ENCODE results near the gene CTNS.

GRCh38 chr17:3656353-3656752 is 19.8 kb downstream of the CTNS start:
- TF ChIP-seq, protein P1, sequence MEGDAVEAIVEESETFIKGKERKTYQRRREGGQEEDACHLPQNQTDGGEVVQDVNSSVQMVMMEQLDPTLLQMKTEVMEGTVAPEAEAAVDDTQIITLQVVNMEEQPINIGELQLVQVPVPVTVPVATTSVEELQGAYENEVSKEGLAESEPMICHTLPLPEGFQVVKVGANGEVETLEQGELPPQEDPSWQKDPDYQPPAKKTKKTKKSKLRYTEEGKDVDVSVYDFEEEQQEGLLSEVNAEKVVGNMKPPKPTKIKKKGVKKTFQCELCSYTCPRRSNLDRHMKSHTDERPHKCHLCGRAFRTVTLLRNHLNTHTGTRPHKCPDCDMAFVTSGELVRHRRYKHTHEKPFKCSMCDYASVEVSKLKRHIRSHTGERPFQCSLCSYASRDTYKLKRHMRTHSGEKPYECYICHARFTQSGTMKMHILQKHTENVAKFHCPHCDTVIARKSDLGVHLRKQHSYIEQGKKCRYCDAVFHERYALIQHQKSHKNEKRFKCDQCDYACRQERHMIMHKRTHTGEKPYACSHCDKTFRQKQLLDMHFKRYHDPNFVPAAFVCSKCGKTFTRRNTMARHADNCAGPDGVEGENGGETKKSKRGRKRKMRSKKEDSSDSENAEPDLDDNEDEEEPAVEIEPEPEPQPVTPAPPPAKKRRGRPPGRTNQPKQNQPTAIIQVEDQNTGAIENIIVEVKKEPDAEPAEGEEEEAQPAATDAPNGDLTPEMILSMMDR (conservative IDR thresholded peaks at IDR 0.05 in 1 of 2, IDR thresholded peaks at IDR 0.05 in 1 of 2; ENCODE audit: extremely low read depth in 1 of 2, insufficient read depth in 1 of 2, low read depth in 1 of 2, low read length in 2 of 2): no peak
- no peak for TF ChIP-seq EZH2 (IDR thresholded peaks at IDR 0.05; ENCODE audit: borderline replicate concordance, low read length)
